IMR-90 (cell line): ENCODE data around the gene CACNA1G. TPM values are rescaled to one million over a fixed set of nuclear protein-coding genes. Genes with fewer than 3 reads are reported as not detected.

ENCODE experiments used
- ATAC-seq: fragments of 200-7000 bp; cut with Tn5 transposase; 2 replicates; pipeline ENCODE4 v1.9.1; 2020; ENCODE audit warnings: low read depth, mild to moderate bottlenecking, moderate library complexity
- BruUV-seq: library from RNA; stranded (reverse); fragments of 400-500 nt; replicated peaks from 2 replicates; lab custom pipeline; 2021; lab: Mats Ljungman, UMichigan
- CTCF ChIA-PET: fragments of 300-600 bp; formaldehyde crosslinking; extraction: SDS; loops from one replicate; lab custom pipeline; 2021; ENCODE audit warnings: antibody characterized with exemption; lab: Yijun Ruan, JAX
- POLR2A ChIA-PET: fragments of 300-600 bp; sonication (Branson Sonifier 250); formaldehyde crosslinking; loops from one replicate; lab custom pipeline; 2022; ENCODE audit warnings: antibody characterized with exemption; ENCODE audit not compliant: unreplicated experiment; lab: Charles Lee
- DNase-seq: peaks from one replicate; pipeline ENCODE4 v3.0.0; 2013
- H2AFZ ChIP-seq: replicated peaks from 2 replicates; pipeline ENCODE3; 2013; ENCODE audit warnings: low read length, mild to moderate bottlenecking; ENCODE audit not compliant: poor library complexity
- H2AK5ac ChIP-seq: 2 replicates; pipeline ENCODE4 v1.6.1; 2013; ENCODE audit warnings: low read depth, low read length, inconsistent platforms
- H2AK9ac ChIP-seq: replicated peaks from 2 replicates; pipeline ENCODE3; 2013; ENCODE audit warnings: mild to moderate bottlenecking, low read depth, low read length, moderate library complexity; ENCODE audit not compliant: poor library complexity
- H2BK120ac ChIP-seq: 2 replicates; pipeline ENCODE4 v1.6.1; 2013; ENCODE audit warnings: low read depth, low read length, inconsistent platforms
- H2BK15ac ChIP-seq: 3 replicates; pipeline ENCODE4 v1.6.1; 2013; ENCODE audit warnings: low read depth, low read length, inconsistent platforms
- H2BK20ac ChIP-seq: 2 replicates; pipeline ENCODE4 v1.6.1; 2013; ENCODE audit warnings: low read depth, mild to moderate bottlenecking, inconsistent platforms, low read length, moderate library complexity
- H2BK5ac ChIP-seq: 2 replicates; pipeline ENCODE4 v1.6.1; 2013; ENCODE audit warnings: mild to moderate bottlenecking, low read depth, low read length, inconsistent platforms; ENCODE audit not compliant: poor library complexity, severe bottlenecking
- H3K14ac ChIP-seq: replicated peaks from 2 replicates; pipeline ENCODE4 v1.6.1; 2013; ENCODE audit warnings: low read depth, low read length, inconsistent platforms
- H3K18ac ChIP-seq: 2 replicates; pipeline ENCODE4 v1.6.1; 2013; ENCODE audit warnings: low read depth, low read length, control low read depth
- H3K23ac ChIP-seq: 2 replicates; pipeline ENCODE4 v1.6.1; 2013; ENCODE audit warnings: low read depth, low read length, inconsistent platforms
- H3K27ac ChIP-seq: 2 replicates; pipeline ENCODE4 v1.5.1; 2013; ENCODE audit warnings: mild to moderate bottlenecking, control low read depth, low read length; ENCODE audit not compliant: insufficient read depth
- H3K27me3 ChIP-seq: 2 replicates; pipeline ENCODE4 v1.6.1; 2013; ENCODE audit warnings: low read length; ENCODE audit not compliant: control insufficient read depth, insufficient read depth
- H3K36me3 ChIP-seq: 2 replicates; pipeline ENCODE4 v1.6.1; 2013; ENCODE audit warnings: low read length, mixed read lengths; ENCODE audit not compliant: control insufficient read depth, insufficient read depth
- H3K4ac ChIP-seq: 2 replicates; pipeline ENCODE4 v1.6.1; 2013; ENCODE audit warnings: low read depth, low read length, inconsistent platforms
- H3K4me1 ChIP-seq: 2 replicates; pipeline ENCODE4 v1.6.1; 2013; ENCODE audit warnings: low read length, mixed read lengths; ENCODE audit not compliant: control insufficient read depth, insufficient read depth
- H3K4me2 ChIP-seq: 2 replicates; pipeline ENCODE4 v1.6.1; 2013; ENCODE audit warnings: low read depth, mild to moderate bottlenecking, control low read depth, low read length, moderate library complexity
- H3K4me3 ChIP-seq: 2 replicates; pipeline ENCODE4 v1.5.1; 2013; ENCODE audit warnings: low read depth, mild to moderate bottlenecking, control low read depth, low read length, moderate library complexity; ENCODE audit not compliant: insufficient read depth
- H3K56ac ChIP-seq: 2 replicates; pipeline ENCODE4 v1.6.1; 2013; ENCODE audit warnings: low read length, inconsistent platforms; ENCODE audit not compliant: insufficient read depth; ENCODE audit errors: extremely low read depth
- H3K79me1 ChIP-seq, 2 experiments: 2 replicates each; pipeline ENCODE4 v1.6.1; 2013; ENCODE audit warnings: low read length in 2 of 2, inconsistent platforms in 1 of 2, low read depth in 1 of 2
- H3K9ac ChIP-seq: 2 replicates; pipeline ENCODE4 v1.6.1; 2013; ENCODE audit warnings: low read depth, low read length, control low read depth
- H3K9me1 ChIP-seq: 2 replicates; pipeline ENCODE4 v1.6.1; 2013; ENCODE audit warnings: low read length, inconsistent platforms; ENCODE audit not compliant: insufficient read depth
- H3K9me3 ChIP-seq: 2 replicates; pipeline ENCODE4 v1.6.1; 2013; ENCODE audit warnings: low read length; ENCODE audit not compliant: control insufficient read depth, insufficient read depth
- H4K20me1 ChIP-seq: 2 replicates; pipeline ENCODE4 v1.6.1; 2013; ENCODE audit warnings: low read length, inconsistent platforms; ENCODE audit not compliant: insufficient read depth
- H4K5ac ChIP-seq: 2 replicates; pipeline ENCODE4 v1.6.1; 2013; ENCODE audit warnings: mild to moderate bottlenecking, low read depth, low read length, control low read depth
- H4K8ac ChIP-seq, 2 experiments: 2 replicates each; pipeline ENCODE4 v1.6.1; 2013; ENCODE audit warnings: low read depth in 2 of 2, low read length in 2 of 2, control low read depth in 1 of 2, inconsistent platforms in 1 of 2
- H4K91ac ChIP-seq: 2 replicates; pipeline ENCODE4 v1.6.1; 2013; ENCODE audit warnings: low read depth, low read length, inconsistent platforms; ENCODE audit not compliant: insufficient read depth
- BHLHE40 ChIP-seq: fragments of 150-350 bp; IDR thresholded peaks from 2 replicates; pipeline ENCODE4 v1.6.1; 2016; ENCODE audit warnings: mild to moderate bottlenecking, low read depth, low read length
- CHD1 ChIP-seq: IDR thresholded peaks from 2 replicates; pipeline ENCODE4 v1.6.1; 2012; ENCODE audit warnings: low read depth, low read length, improper control_type of control experiment
- CTCF ChIP-seq: conservative IDR thresholded peaks from 2 replicates; pipeline ENCODE4 v1.5.1; 2012; ENCODE audit warnings: mild to moderate bottlenecking, low read depth, low read length, improper control_type of control experiment
- MAZ ChIP-seq: IDR thresholded peaks from 2 replicates; pipeline ENCODE4 v1.6.1; 2012; ENCODE audit warnings: low read depth, mild to moderate bottlenecking, low read length, improper control_type of control experiment, moderate library complexity, borderline replicate concordance
- MXI1 ChIP-seq: IDR thresholded peaks from 2 replicates; pipeline ENCODE4 v1.6.1; 2012; ENCODE audit warnings: low read depth, mild to moderate bottlenecking, low read length, moderate library complexity, borderline replicate concordance
- NFE2L2 ChIP-seq: fragments of 150-350 bp; IDR thresholded peaks from 2 replicates; pipeline ENCODE4 v1.6.1; 2016; ENCODE audit warnings: low read depth, mild to moderate bottlenecking, low read length
- POLR2A ChIP-seq: IDR thresholded peaks from 2 replicates; pipeline ENCODE4 v1.6.1; 2012; ENCODE audit warnings: mild to moderate bottlenecking, low read depth, low read length
- RAD21 ChIP-seq: IDR thresholded peaks from 2 replicates; pipeline ENCODE4 v1.6.1; 2012; ENCODE audit warnings: low read length, improper control_type of control experiment
- RCOR1 ChIP-seq: IDR thresholded peaks from 2 replicates; pipeline ENCODE4 v1.6.1; 2012; ENCODE audit warnings: mild to moderate bottlenecking, low read length, improper control_type of control experiment; ENCODE audit not compliant: insufficient replicate concordance
- RFX5 ChIP-seq: IDR thresholded peaks from 2 replicates; pipeline ENCODE4 v1.8.0; 2012; ENCODE audit warnings: low read depth, mild to moderate bottlenecking, low read length, moderate library complexity
- WGBS, 2 experiments: methylation state at CpG; one replicate each; pipeline versions ENCODE4 v1.1.5 to v1.1.7; 2013; ENCODE audit warnings: missing lambda C conversion rate in 2 of 2; ENCODE audit not compliant: insufficient read length in 1 of 2; ENCODE audit errors: extremely low coverage in 2 of 2; 5-methylcytosine and 5-hydroxymethylcytosine counted together
- dilution Hi-C: fragments of 300-500 bp; cut with HindIII; formaldehyde crosslinking; loops from one replicate; pipeline ENCODE4 v1.14.3; 2018; ENCODE audit warnings: low sequenced_read_pairs; ENCODE audit not compliant: unreplicated experiment
- in situ Hi-C: fragments of 300-500 bp; cut with MboI; formaldehyde crosslinking; loops from 3 replicates; pipeline ENCODE4 v1.14.3; 2019; ENCODE audit warnings: low sequenced_read_pairs, inconsistent platforms, mixed read lengths
- intact Hi-C: fragments of 100-400 bp; cut with micrococcal nuclease; formaldehyde crosslinking; loops from 2 replicates; pipeline ENCODE4 v1.10.0; 2022
- polyA plus RNA-seq, 3 experiments: library from polyadenylated mRNA; depleted of rRNA; stranded (reverse); fragments of >200 nt; gene quantifications; 2 replicates each; pipeline ENCODE4 v1.2.3, GENCODE V29; 2012; ENCODE audit warnings: low replicate concordance in 1 of 3
- total RNA-seq: library from RNA; depleted of rRNA; stranded (reverse); fragments of >200 nt; gene quantifications from 2 replicates; pipeline ENCODE4 v1.2.3, GENCODE V29; 2012

CACNA1G gene
- total and polyA plus RNA-seq, 2 of the 4 experiments (the other 2 are of a cell fraction), result under 0.01 to 0.03 TPM

DNA sequence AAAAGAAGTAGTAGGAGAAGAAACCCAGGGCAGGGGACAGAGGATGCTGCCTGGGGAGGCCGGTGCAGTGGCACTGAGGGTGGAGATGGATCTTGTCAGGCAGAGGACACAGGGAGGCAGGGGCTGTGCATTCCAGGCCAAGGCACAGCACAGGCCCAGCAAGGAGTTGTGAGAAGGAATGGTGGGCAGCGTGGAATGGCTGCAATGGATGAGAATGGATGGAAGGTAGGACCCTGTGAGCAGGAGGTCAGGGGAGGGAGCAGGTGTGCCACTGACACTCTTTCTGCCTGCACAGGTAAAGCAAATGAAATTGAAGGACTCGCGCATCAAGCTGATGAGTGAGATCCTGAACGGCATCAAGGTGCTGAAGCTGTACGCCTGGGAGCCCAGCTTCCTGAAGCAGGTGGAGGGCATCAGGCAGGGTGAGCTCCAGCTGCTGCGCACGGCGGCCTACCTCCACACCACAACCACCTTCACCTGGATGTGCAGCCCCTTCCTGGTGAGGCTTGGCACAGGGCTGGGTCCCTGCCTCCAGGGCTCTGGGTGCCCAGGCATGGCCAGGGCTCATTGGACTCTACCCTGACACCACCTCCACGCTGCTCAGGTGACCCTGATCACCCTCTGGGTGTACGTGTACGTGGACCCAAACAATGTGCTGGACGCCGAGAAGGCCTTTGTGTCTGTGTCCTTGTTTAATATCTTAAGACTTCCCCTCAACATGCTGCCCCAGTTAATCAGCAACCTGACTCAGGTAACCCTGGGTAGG, 106.9 kb downstream of the CACNA1G start (continued):
- no peak for TF ChIP-seq RFX5

DNA sequence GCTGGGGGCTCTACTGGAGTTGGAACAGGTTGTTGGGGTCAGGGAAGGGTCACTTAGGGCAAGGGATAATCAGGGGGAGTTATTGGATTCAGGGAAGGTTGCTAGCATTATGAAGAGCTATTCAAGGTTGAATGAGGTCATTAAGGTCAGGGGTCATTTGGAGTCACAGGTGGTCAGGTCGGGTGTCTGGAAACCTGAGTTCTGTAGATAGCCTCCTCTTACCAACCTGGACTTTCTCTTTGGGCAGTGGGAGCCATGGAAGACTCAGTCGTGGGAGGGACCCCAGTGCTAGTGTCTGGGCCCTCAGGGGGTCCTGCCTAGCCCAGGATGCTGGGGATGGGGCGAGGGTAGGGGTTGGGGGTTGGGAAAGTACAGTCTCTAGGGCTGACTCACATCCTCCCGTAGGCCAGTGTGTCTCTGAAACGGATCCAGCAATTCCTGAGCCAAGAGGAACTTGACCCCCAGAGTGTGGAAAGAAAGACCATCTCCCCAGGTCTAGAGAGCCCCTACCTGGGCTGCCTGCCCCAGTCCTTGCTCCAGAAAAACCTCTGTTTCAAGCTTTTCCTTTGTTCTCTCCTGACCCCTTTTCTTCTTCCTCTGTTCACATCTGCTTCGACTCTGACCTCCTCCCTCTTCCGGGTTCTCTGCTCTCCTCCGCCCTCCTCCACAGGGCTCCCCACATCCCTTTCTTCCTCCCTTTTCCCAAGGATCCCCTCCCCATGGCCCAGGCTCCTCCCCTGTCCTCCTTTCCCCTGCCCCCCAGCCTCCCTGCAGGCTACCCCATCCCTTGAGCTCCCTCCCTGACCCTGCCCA, 107.7 kb downstream of the CACNA1G start:
- DNase-seq (peak; percentile 41), ATAC-seq (peak; percentile 52; the same call in 1 of the 2 replicates)
- Histone ChIP-seq H3K4ac (peak overlapping the region; percentile 92), H3K27me3 (no peaks in the 10 kb centered on the region), H3K9ac (no peak overlapping the region), H3K9me1 (peaks cover 18% of the 10 kb centered on the region), H2BK15ac (peak overlapping the region; percentile 92; the same call in 2 of the 3 replicates), H2BK120ac (peak overlapping the region; percentile 89), H3K9me3 (no peaks in the 10 kb centered on the region), H3K36me3 (no peaks in the 10 kb centered on the region), H3K27ac (peak overlapping the region; percentile 48), H3K56ac (peak overlapping the region; percentile 66; the same call in 1 of the 2 replicates), H3K4me2 (0 out of 2 replicates have a peak overlapping the region, but pooled peaks have one; percentile 7), H4K8ac (peak overlapping the region; percentile 87 to 89), H3K23ac (peak overlapping the region; percentile 96; the same call in 1 of the 2 replicates), H4K91ac (peak overlapping the region; percentile 80), H4K20me1 (no peaks in the 10 kb centered on the region), H2BK5ac (peak overlapping the region; percentile 67), H2AK9ac (peak overlapping the region; percentile 77), H4K5ac (peak overlapping the region; percentile 88), H3K4me1 (peaks cover 21% of the 10 kb centered on the region), H3K79me1 (peaks cover 0 to 8% of the 10 kb centered on the region in 2 experiments; a peak in 2 of 4 replicates), H2AK5ac (peak overlapping the region; percentile 98), H3K14ac (peak overlapping the region; percentile 93), H2BK20ac (peak overlapping the region; percentile 90), H3K4me3 (no peak overlapping the region), H2AFZ (peak overlapping the region; percentile 84), H3K18ac (peak overlapping the region; percentile 79)
- 68% methylated on average over 3 of the region's 8 CpGs; no CpG with 5 or more reads in 1 of the 2 experiments for WGBS, 2 experiments
- TF ChIP-seq POLR2A, result no peak
- TF ChIP-seq CTCF, result no peak
- TF ChIP-seq RCOR1, result no peak
- no peak for TF ChIP-seq MXI1
- no peak for TF ChIP-seq BHLHE40
- TF ChIP-seq CHD1, result no peak
- no peak for TF ChIP-seq RAD21
- no peak for TF ChIP-seq MAZ
- no peak for TF ChIP-seq NFE2L2
- ChIA-PET CTCF (no interaction called here), POLR2A (no interaction called here)
- intact Hi-C loops (no loop called here), dilution Hi-C loops (no loop called here), in situ Hi-C loops (no loop called here)
- BruUV-seq, result no TSS peak
